GM12875 (cell line): ENCODE results near the gene KIF14.
A peak's percentile ranks its signal among the peaks of the same experiment; 100 is the strongest.

Experiments
- H3K4me3 ChIP-seq: one replicate; pipeline ENCODE4 v1.5.1; 2011; ENCODE audit warnings: low read depth, low read length, control low read depth
- TF ChIP-seq, protein P1 (sequence below): IDR thresholded peaks from 2 replicates; pipeline ENCODE4 v1.5.1; 2011; ENCODE audit warnings: low read depth, mild to moderate bottlenecking, control low read depth, inconsistent platforms, low read length, moderate library complexity, borderline replicate concordance; ENCODE audit not compliant: insufficient read depth

The KIF14 gene

DNA sequence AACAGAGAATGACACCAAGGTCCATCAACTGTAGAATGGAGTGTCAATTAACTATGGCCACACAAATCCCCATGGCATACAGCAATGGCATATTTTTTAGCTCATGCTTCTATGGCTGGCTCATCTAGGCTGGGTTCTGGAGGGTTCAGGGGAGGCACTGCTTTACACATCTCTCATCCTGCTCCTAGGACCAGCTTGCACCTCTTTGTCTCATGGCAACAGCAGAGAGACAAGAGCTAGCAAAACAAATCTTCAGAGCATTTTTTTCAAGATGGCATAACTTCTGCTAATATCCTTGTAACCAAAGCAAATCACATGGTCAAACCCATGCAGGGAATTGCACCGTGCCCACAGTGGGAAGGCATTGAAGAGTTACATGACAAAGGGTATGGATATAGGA lies 82.4 kb downstream of the KIF14 start:
- TF ChIP-seq, protein P1, sequence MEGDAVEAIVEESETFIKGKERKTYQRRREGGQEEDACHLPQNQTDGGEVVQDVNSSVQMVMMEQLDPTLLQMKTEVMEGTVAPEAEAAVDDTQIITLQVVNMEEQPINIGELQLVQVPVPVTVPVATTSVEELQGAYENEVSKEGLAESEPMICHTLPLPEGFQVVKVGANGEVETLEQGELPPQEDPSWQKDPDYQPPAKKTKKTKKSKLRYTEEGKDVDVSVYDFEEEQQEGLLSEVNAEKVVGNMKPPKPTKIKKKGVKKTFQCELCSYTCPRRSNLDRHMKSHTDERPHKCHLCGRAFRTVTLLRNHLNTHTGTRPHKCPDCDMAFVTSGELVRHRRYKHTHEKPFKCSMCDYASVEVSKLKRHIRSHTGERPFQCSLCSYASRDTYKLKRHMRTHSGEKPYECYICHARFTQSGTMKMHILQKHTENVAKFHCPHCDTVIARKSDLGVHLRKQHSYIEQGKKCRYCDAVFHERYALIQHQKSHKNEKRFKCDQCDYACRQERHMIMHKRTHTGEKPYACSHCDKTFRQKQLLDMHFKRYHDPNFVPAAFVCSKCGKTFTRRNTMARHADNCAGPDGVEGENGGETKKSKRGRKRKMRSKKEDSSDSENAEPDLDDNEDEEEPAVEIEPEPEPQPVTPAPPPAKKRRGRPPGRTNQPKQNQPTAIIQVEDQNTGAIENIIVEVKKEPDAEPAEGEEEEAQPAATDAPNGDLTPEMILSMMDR, result no peak
- no peak overlapping the region for H3K4me3 ChIP-seq

DNA sequence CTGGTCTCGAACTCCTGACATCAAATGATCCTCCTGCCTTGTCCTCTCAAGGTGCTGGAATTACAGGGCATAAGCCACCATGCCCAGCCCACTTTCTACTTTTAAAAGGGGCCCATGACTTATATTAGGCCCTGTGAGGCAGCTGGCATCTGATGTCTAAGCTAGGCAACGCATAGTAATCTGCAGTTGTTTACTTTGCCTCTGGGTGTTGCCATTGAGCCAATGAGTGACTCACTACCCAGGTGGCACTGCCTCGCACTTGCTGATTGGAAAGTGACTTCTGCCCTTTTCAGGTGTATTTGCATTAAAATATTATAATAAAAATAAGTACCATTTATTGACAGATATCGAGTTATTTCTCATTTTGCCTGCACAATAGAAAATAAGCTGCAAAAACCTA lies 84.9 kb downstream of the KIF14 start:
- no peak overlapping the region for H3K4me3 ChIP-seq
- TF ChIP-seq, protein P1, result peak; percentile 39; the same call in 1 of the 2 replicates

DNA sequence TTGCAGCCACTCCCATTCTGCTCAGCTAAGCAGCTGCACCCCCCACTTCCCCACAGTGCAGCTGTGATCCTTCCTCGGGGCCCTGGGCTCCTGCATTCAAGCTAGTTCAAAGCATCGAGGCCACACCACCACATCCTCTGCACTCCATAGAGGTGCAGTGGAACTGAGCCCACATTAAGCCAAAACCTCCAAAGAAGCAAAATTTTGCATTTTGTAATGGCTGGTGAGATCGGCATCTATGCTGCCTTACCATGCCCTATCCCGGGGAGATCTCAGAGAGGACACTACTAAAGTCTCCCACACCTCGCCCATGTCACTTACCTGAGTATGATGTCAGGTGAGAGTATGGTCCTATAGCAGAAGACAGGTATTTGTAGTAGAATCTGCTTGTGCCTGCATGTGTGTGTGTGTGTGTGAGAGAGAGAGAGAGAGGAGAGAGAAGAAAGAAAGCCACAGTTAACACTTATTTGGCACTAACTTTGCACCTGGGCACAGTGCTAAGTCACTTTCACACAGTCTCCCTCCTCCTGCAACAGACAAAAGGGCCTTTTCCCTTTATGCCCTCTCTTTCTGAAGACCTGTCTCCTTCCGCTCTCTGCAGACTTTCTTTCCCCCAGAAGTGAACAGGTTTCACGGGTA lies 89.8 kb downstream of the KIF14 start:
- TF ChIP-seq, protein P1, result no peak
- no peak overlapping the region for H3K4me3 ChIP-seq

DNA sequence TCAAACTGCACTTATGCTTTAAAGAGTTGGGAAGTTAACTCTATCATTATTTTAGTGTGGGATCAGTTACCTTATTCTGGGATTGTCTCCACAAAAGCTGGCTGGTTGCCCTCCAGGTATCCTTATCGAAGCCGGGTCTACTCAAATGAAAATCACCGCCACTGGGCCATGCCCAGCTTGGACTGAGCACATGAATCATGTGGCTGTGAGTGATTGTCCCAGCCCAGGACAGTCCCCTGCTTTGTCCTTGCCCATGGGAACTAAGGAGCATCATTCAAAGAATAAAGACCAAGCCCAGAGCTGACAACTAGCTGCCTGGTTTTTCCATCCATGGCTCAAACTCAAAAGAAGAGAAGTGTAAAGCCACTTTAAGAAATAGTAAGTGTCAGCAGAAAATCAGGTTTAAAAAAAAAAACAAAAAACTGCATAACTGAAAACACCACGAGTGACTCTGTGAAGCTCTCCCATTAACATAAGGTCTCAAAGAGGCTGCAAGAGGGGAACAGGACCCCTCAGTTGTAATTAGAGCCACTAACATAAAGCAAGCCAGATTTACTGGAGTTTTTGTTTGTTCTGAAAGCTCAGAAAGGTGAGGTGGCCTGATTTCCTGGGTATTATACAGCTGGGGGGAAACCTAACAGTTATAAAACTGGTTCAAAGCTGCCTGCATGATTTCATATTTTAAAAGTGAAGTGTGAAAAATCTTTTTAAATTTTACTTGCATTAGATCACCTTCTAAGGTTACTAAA lies 91.5 kb downstream of the KIF14 start:
- H3K4me3 ChIP-seq, result no peak overlapping the region
- TF ChIP-seq, protein P1, result no peak

DNA sequence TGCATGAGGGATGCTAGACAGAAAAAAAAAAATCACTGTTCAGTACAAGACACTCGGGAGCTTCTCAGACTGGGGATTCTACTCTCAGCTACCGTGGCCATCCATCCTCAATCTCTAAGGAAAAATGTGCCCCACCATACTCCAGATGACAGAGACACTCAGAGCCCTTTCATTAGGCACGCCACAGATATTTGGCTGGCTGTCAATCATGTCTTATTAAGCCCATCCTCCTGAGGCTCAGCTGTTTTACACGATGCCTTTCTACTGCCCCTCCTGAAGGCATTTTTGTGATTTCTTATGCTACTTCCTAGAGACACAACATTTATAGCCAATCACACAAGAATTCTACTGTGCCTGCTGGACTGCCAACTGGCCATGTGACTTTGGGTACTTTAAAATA lies 92.9 kb downstream of the KIF14 start:
- TF ChIP-seq, protein P1, result no peak
- H3K4me3 ChIP-seq, result no peak overlapping the region

DNA sequence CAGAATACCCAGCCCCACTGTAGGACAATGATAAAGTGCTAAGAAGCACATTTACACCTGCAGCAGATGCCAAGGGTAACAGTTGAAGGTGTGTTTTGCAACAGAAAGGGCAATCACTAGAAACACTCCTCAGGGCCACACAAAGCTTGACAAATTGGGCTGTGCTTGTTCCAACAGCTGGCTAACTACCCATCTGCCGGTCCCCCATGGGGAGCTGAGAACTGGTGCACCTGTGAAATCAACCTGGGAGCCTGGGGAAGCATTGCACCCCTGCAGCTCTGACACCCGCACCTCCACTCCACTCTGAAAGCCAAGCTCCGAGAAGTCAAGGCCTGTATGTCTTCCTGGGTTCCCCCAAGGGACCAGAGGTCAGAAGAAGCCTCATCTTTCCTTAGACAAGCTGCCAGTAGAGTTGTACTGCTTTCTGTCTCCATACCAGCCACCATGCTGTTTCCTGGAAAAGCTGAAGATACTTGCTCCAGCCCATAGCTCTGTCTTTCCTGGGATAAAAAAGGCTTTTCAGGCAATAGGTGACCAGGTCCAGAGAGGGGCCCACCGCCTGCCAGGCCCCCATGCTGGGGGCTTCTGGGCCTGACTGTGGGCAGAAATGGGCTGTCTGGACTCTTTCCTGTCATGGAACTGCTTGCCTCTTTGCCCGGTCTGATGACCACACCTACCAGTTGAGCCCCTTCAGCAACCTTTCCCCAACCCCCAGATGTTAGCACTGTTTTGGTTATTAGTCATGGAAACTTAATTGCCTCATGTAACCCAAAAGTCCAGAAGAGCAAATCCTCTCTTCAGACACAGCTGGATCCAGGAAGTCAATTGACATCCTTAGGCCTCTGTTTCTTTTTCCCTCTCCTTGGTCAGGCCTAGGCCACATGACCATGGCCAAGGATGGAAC lies 93.6 kb downstream of the KIF14 start:
- TF ChIP-seq, protein P1, result no peak
- no peak overlapping the region for H3K4me3 ChIP-seq
